Lung (tissue), 12 donors: ENCODE measurements around the gene OGFOD2. TPM values are rescaled to one million over a fixed set of nuclear protein-coding genes. Genes with fewer than 3 reads are reported as not detected.
A peak's percentile ranks its signal among the peaks of the same experiment; 100 is the strongest.

Experiments used
- ATAC-seq: fragments of 200-7000 bp; cut with Tn5 transposase; one replicate; pipeline ENCODE4 v1.9.1; 2020; ENCODE audit warnings: moderate number of reproducible peaks; ENCODE audit not compliant: insufficient read depth, low FRiP score
- DNase-seq, 3 donors: peaks; one replicate each; pipeline ENCODE4 v3.0.0-alpha.2; 2013 to 2017
- H3K27ac ChIP-seq, 2 donors: one replicate each; pipeline ENCODE4 v1.5.1; 2013; ENCODE audit warnings: mild to moderate bottlenecking in 2 of 2, moderate library complexity in 2 of 2, control low read depth in 1 of 2, inconsistent platforms in 1 of 2, low read depth in 1 of 2, low read length in 1 of 2
- H3K27me3 ChIP-seq, 3 donors: one replicate each; pipeline ENCODE4 v1.5.1; 2013; ENCODE audit warnings: low read length in 2 of 3; ENCODE audit not compliant: control insufficient read depth in 3 of 3, insufficient read depth in 3 of 3
- H3K36me3 ChIP-seq, 4 donors: one replicate each; pipeline ENCODE4 v1.5.1; 2013; ENCODE audit warnings: low read length in 4 of 4, mild to moderate bottlenecking in 1 of 4, moderate library complexity in 1 of 4; ENCODE audit not compliant: control insufficient read depth in 4 of 4, insufficient read depth in 4 of 4
- H3K4me1 ChIP-seq, 5 donors: one replicate each; pipeline ENCODE4 v1.5.1; 2013; ENCODE audit warnings: low read length in 5 of 5, mild to moderate bottlenecking in 2 of 5, moderate library complexity in 1 of 5; ENCODE audit not compliant: control insufficient read depth in 5 of 5, insufficient read depth in 5 of 5
- H3K4me3 ChIP-seq: one replicate; pipeline ENCODE4 v1.5.1; 2013; ENCODE audit warnings: mild to moderate bottlenecking, control low read depth, moderate library complexity
- H3K9ac ChIP-seq, 2 donors: one replicate each; pipeline ENCODE4 v1.5.1; 2013; ENCODE audit warnings: low read length in 2 of 2, control low read depth in 1 of 2; ENCODE audit not compliant: insufficient read depth in 1 of 2
- H3K9me3 ChIP-seq, 4 donors: one replicate each; pipeline ENCODE4 v1.5.1; 2013; ENCODE audit warnings: low read length in 3 of 4, mild to moderate bottlenecking in 1 of 4, moderate library complexity in 1 of 4; ENCODE audit not compliant: control insufficient read depth in 4 of 4, insufficient read depth in 3 of 4
- WGBS, 2 donors: extraction: QIAGEN DNeasy Blood & Tissue Kit; methylation state at CpG; one replicate each; pipeline ENCODE4 v1.1.7; 2013; 5-methylcytosine and 5-hydroxymethylcytosine counted together
- polyA plus RNA-seq, 2 donors: library from polyadenylated mRNA; stranded (reverse); fragments of 200-250 nt; gene quantifications; one replicate each; pipeline ENCODE4 v1.2.1, GENCODE V29; 2013
- total RNA-seq, 2 donors: library from RNA; depleted of rRNA in 1 of 2; stranded (reverse); fragments of >200 nt in 1 of 2; gene quantifications; one replicate each; pipeline ENCODE4 v1.2.1, GENCODE V29; 2014 to 2021
- TF ChIP-seq, protein P1 (sequence below): IDR thresholded peaks from 2 replicates; pipeline ENCODE4 v1.5.1; 2012; ENCODE audit warnings: mild to moderate bottlenecking; ENCODE audit errors: control extremely low read depth, extremely low read depth
- donor health status: control.
- donor health status: control.
- donor health status: Bipolar disorder and iron deficiency.
- donor health status: healthy.
- donor health status: DM: yes; HTN: yes; CAD: no.

OGFOD2 gene
- total and polyA plus RNA-seq, 4 donors: 11.4 to 30.1 (median 18.5) TPM

DNA sequence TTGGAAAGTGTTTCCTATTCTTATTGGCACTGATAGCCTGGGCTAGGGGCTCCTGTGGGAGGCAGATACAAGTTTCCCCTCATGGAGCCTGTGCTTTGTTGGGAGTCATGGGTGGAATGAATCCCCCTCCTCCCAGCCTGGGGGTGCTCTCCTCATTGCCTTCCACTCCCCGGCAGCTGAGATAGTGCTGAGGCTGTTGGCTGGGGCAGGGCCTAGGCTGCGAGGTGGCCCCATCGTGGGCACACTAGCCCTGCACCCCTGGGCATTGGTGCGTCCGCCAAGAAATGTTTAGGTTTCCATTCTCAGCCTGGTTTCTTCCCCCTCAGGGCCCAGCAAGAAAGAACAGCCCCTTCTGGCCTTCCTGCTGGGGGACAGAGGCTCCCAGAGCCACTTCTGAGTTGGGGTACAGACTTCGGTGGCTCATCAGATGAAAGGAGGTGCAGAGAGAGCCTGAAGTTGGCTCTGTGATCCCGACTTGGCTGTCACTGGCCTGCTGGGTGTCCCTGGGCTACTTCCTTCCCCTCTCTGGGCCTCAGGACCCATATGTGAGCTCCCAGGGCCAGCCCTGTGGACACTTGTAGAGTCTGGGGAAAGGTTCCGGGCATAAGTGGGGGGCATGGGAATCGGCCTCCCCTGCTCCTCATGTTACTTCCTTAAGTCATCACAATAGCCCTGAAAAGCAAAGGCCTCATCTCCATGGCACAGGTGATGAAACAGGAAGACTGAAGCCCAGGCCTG lies 2.8 kb downstream of the OGFOD2 start:
- Histone ChIP-seq H3K9me3 (no peaks in the 10 kb centered on the region), H3K27ac (no peak overlapping the region), H3K36me3 (peaks cover 0 to 18% (median 7%) of the 10 kb centered on the region in 4 donors), H3K27me3 (no peaks in the 10 kb centered on the region), H3K9ac (no peak overlapping the region), H3K4me3 (no peak overlapping the region), H3K4me1 (peaks cover 7 to 44% (median 24%) of the 10 kb centered on the region in 5 donors)
- 89 to 92% methylated on average over 9 of the region's 9 CpGs for WGBS, 2 donors
- ATAC-seq (no peak), DNase-seq (no peak)
- TF ChIP-seq, protein P1, sequence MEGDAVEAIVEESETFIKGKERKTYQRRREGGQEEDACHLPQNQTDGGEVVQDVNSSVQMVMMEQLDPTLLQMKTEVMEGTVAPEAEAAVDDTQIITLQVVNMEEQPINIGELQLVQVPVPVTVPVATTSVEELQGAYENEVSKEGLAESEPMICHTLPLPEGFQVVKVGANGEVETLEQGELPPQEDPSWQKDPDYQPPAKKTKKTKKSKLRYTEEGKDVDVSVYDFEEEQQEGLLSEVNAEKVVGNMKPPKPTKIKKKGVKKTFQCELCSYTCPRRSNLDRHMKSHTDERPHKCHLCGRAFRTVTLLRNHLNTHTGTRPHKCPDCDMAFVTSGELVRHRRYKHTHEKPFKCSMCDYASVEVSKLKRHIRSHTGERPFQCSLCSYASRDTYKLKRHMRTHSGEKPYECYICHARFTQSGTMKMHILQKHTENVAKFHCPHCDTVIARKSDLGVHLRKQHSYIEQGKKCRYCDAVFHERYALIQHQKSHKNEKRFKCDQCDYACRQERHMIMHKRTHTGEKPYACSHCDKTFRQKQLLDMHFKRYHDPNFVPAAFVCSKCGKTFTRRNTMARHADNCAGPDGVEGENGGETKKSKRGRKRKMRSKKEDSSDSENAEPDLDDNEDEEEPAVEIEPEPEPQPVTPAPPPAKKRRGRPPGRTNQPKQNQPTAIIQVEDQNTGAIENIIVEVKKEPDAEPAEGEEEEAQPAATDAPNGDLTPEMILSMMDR: no peak

DNA sequence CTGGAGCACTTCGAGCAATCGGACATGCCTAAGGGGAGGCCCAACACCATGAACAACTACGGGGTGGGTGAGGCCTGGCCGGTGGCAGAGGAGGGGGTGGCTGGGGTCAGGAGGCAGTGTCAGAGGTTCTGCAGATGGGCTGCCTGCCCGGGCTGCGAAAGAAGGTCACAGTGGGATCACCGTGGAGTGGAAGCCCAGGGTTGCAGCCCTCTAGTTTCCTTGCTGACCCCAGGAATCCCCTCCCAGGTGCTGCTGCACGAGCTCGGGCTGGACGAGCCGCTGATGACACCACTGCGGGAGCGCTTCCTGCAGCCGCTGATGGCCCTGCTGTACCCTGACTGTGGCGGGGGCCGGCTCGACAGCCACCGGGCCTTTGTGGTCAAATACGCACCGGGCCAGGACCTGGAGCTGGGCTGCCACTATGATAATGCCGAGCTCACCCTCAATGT lies 3.5 kb downstream of the OGFOD2 start:
- Histone ChIP-seq H3K4me1 (peaks cover 7 to 50% (median 26%) of the 10 kb centered on the region in 5 donors), H3K4me3 (no peak overlapping the region), H3K9ac (no peak overlapping the region), H3K27ac (no peak overlapping the region), H3K36me3 (peaks cover 0 to 23% (median 9%) of the 10 kb centered on the region in 4 donors), H3K9me3 (no peaks in the 10 kb centered on the region), H3K27me3 (no peaks in the 10 kb centered on the region)
- 88% methylated on average over 20 to 21 of the region's 21 CpGs for WGBS, 2 donors
- TF ChIP-seq, protein P1: no peak
- ATAC-seq (no peak), DNase-seq (no peak)

DNA sequence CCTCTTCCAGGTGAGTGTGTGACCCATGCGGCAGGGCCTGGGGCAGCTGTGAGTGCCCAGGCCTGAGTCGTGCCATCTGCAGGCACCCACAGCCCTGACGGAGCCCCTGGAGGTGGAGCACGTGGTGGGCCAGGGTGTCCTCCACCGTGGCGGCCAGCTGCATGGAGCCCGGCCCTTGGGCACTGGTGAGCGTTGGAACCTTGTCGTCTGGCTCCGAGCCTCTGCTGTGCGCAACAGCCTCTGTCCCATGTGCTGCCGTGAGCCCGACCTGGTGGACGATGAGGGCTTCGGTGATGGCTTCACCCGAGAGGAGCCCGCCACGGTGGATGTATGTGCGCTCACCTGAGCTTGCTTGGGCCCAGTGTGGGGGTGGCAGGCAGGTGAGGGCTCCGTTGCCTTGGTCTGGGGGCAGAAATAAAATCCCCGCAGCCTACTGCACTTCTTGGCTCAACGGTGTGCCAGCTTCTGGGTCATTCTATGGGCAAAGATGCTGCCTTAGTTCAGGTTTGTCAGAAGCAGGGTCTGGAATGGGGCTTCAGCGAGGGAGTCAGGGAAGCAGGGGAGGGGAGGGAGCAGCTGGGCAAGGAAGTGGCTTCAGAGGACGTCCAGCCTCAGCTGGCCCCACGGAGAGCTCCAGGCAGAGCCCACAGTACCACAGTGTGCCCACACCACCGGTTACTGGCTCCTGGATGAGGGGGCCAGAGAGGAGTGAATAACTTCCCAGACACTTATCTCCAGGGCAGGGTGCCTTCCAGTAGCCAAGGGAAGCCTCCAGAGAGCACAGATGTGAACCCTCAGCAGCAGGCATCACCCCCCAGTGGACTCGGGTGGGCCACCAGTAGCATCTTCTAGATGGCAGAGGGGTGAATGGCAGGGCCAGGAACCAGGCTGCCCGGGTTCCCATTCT lies 4.2 kb downstream of the OGFOD2 start:
- Histone ChIP-seq H3K4me1 (peaks cover 3 to 53% (median 34%) of the 10 kb centered on the region in 5 donors), H3K9ac (peak overlapping the region; percentile 19 to 24), H3K9me3 (no peaks in the 10 kb centered on the region), H3K27ac (peak overlapping the region in 1 of 2 donors; percentile 2), H3K36me3 (peaks cover 0 to 23% (median 9%) of the 10 kb centered on the region in 4 donors), H3K4me3 (no peak overlapping the region), H3K27me3 (no peaks in the 10 kb centered on the region)
- WGBS, 2 donors: 75 to 84% methylated on average over 28 of the region's 28 CpGs
- TF ChIP-seq, protein P1: no peak
- no peak for DNase-seq
- no peak for ATAC-seq
